Globus pallidus (tissue), 1 donor: ENCODE data around the gene CILP2.

ENCODE experiments used
- DNase-seq: peaks from one replicate; pipeline ENCODE4 v3.0.0-alpha.2; 2015; ENCODE audit warnings: low spot score

The CILP2 gene

GRCh38 chr19:19528721-19529490, 9.2 kb upstream of the CILP2 start, which contains the start of gene YJEFN3:
Gene YJEFN3, plus strand, starts transcription at chr19:19528911. Its CDS starts 22 bp downstream, at chr19:19528933.
- DNase-seq, result peak; percentile 37

- no peak for DNase-seq
These were observed 8.2 kb upstream of the CILP2 start for GRCh38 chr19:19529783-19530422.

GRCh38 chr19:19530423-19530804, 7.7 kb upstream of the CILP2 start:
- DNase-seq, result no peak

- DNase-seq, result no peak
These were observed 7.2 kb upstream of the CILP2 start for GRCh38 chr19:19530889-19531288.

GRCh38 chr19:19531951-19532805, 5.9 kb upstream of the CILP2 start:
- peak; percentile 46 for DNase-seq

- no peak for DNase-seq
These were observed 5.0 kb upstream of the CILP2 start for GRCh38 chr19:19532806-19533701.

- no peak for DNase-seq
These were observed 4.2 kb upstream of the CILP2 start for GRCh38 chr19:19533841-19534240.

- no peak for DNase-seq
These were observed 3.4 kb upstream of the CILP2 start for GRCh38 chr19:19534556-19535265.

- DNase-seq, result no peak
These were observed 2.5 kb upstream of the CILP2 start for GRCh38 chr19:19535311-19536191.

- DNase-seq, result no peak
These were observed 703 bp upstream of the CILP2 start for GRCh38 chr19:19537075-19538048.

GRCh38 chr19:19538785-19539166, 711 bp downstream of the CILP2 start:
- DNase-seq, result no peak

- no peak for DNase-seq
These were observed 1.6 kb downstream of the CILP2 start for GRCh38 chr19:19539698-19540063.

- DNase-seq, result no peak
These were observed 2.1 kb downstream of the CILP2 start for GRCh38 chr19:19540064-19540714.

GRCh38 chr19:19540715-19541515, 2.9 kb downstream of the CILP2 start:
- no peak for DNase-seq

- no peak for DNase-seq
These were observed 3.6 kb downstream of the CILP2 start for GRCh38 chr19:19541616-19542015.

GRCh38 chr19:19542507-19542906, 4.4 kb downstream of the CILP2 start:
- no peak for DNase-seq

- DNase-seq, result no peak
These were observed 5.0 kb downstream of the CILP2 start for GRCh38 chr19:19543101-19543500.
